DND-41 (cell line): ENCODE results near the gene PAK5.

Source experiments
- ATAC-seq: fragments of 200-7000 bp; cut with Tn5 transposase; 3 replicates; pipeline ENCODE4 v1.9.1; 2021; ENCODE audit warnings: low read depth; ENCODE audit not compliant: insufficient read depth
- DNase-seq: peaks from one replicate; pipeline ENCODE4 v3.0.0-alpha.2; 2020
- H2AFZ ChIP-seq: 2 replicates; pipeline ENCODE4 v1.6.0; 2012; ENCODE audit warnings: low read depth, low read length
- H3K27ac ChIP-seq: 2 replicates; pipeline ENCODE4 v1.5.1; 2012; ENCODE audit warnings: low read length, inconsistent platforms
- H3K27me3 ChIP-seq: fragments of 200-600 bp; sonication (generic); 2 replicates; pipeline ENCODE4 v1.6.0; 2012; ENCODE audit warnings: low read length, mild to moderate bottlenecking, inconsistent platforms; ENCODE audit not compliant: insufficient read depth, poor library complexity
- H3K36me3 ChIP-seq: 2 replicates; pipeline ENCODE4 v1.5.1; 2012; ENCODE audit warnings: low read length, inconsistent platforms; ENCODE audit not compliant: insufficient read depth
- H3K4me1 ChIP-seq: 2 replicates; pipeline ENCODE4 v1.5.1; 2012; ENCODE audit warnings: mild to moderate bottlenecking, low read length; ENCODE audit not compliant: insufficient read depth
- H3K4me2 ChIP-seq: 2 replicates; pipeline ENCODE4 v1.6.0; 2012; ENCODE audit warnings: mild to moderate bottlenecking, moderate library complexity, low read length, inconsistent platforms; ENCODE audit not compliant: insufficient read depth
- H3K4me3 ChIP-seq, 2 experiments: fragments of 200-600 bp in 1 of 2; shearing (Covaris generic) in 1 of 2; 2 replicates each; pipeline ENCODE4 v1.5.1; 2012 to 2016; ENCODE audit warnings: inconsistent platforms in 2 of 2, low read length in 2 of 2, mild to moderate bottlenecking in 2 of 2, low read depth in 1 of 2, moderate library complexity in 1 of 2
- H3K79me2 ChIP-seq: 2 replicates; pipeline ENCODE4 v1.6.0; 2012; ENCODE audit warnings: low read length, inconsistent platforms; ENCODE audit not compliant: insufficient read depth
- H3K9ac ChIP-seq: 2 replicates; pipeline ENCODE4 v1.6.0; 2012; ENCODE audit warnings: low read depth, mild to moderate bottlenecking, inconsistent platforms, low read length, moderate library complexity
- H3K9me3 ChIP-seq: 2 replicates; pipeline ENCODE4 v1.5.1; 2012; ENCODE audit warnings: low read length, moderate library complexity, mild to moderate bottlenecking, inconsistent platforms; ENCODE audit not compliant: insufficient read depth, severe bottlenecking
- H4K20me1 ChIP-seq: 2 replicates; pipeline ENCODE4 v1.6.0; 2012; ENCODE audit warnings: low read length; ENCODE audit not compliant: insufficient read depth
- CTCF ChIP-seq: IDR thresholded peaks from 2 replicates; pipeline ENCODE4 v1.5.1; 2012; ENCODE audit warnings: borderline replicate concordance, low read length, moderate library complexity, mild to moderate bottlenecking; ENCODE audit not compliant: poor library complexity, severe bottlenecking; ENCODE audit errors: extremely low read depth
- EZH2 ChIP-seq: IDR thresholded peaks from 3 replicates; pipeline ENCODE4 v1.6.1; 2012; ENCODE audit warnings: borderline replicate concordance, low read depth, mild to moderate bottlenecking, moderate library complexity, low read length, inconsistent platforms; ENCODE audit not compliant: severe bottlenecking

PAK5 gene

DNA sequence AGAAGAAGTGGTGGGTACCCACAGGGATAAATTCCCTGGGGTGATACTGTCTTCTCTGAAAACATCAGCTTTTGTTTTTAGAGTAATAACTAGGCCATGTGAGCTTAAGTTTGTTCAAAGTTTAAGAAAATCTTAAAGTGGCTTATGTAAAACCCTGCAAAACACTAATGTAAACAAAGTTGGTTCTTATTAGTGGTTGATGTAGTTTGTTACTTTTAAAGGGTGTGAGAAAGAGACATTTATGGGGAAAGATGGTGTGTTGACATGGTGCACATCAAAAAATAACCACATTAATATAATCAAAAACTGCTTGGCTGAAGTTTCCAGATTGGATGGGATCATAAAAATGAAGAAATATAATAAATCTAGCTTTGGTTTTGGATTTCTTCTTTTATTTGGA, 204.5 kb downstream of the PAK5 start:
- Histone ChIP-seq H4K20me1 (no peaks in the 10 kb centered on the region), H3K4me2 (no peak overlapping the region), H2AFZ (no peak overlapping the region), H3K27me3 (no peaks in the 10 kb centered on the region), H3K36me3 (no peaks in the 10 kb centered on the region), H3K9ac (no peak overlapping the region), H3K9me3 (no peaks in the 10 kb centered on the region), H3K4me3 (no peak overlapping the region), H3K4me1 (no peaks in the 10 kb centered on the region), H3K27ac (no peak overlapping the region), H3K79me2 (no peaks in the 10 kb centered on the region)
- no peak for ATAC-seq
- no peak for TF ChIP-seq EZH2
- no peak for TF ChIP-seq CTCF
- DNase-seq, result no peak

- TF ChIP-seq CTCF, result no peak
- no peak for TF ChIP-seq EZH2
- no peak overlapping the region for H3K4me2 ChIP-seq
- DNase-seq (no peak), ATAC-seq (no peak)
- H3K27me3 ChIP-seq, result no peaks in the 10 kb centered on the region
- no peak overlapping the region for H3K27ac ChIP-seq
- H3K4me1 ChIP-seq, result no peaks in the 10 kb centered on the region
- no peaks in the 10 kb centered on the region for H4K20me1 ChIP-seq
- no peak overlapping the region for H3K4me3 ChIP-seq
- H3K9ac ChIP-seq, result no peak overlapping the region
- no peaks in the 10 kb centered on the region for H3K36me3 ChIP-seq
- no peaks in the 10 kb centered on the region for H3K9me3 ChIP-seq
- no peaks in the 10 kb centered on the region for H3K79me2 ChIP-seq
- H2AFZ ChIP-seq, result no peak overlapping the region
Observed at GRCh38 chr20:9632991-9633390, 205.9 kb downstream of the PAK5 start.

- no peaks in the 10 kb centered on the region for H3K79me2 ChIP-seq
- H3K9me3 ChIP-seq, result no peaks in the 10 kb centered on the region
- DNase-seq (no peak), ATAC-seq (no peak)
- no peak overlapping the region for H3K4me2 ChIP-seq
- H3K9ac ChIP-seq, result no peak overlapping the region
- H3K27ac ChIP-seq, result no peak overlapping the region
- H3K4me1 ChIP-seq, result no peaks in the 10 kb centered on the region
- H2AFZ ChIP-seq, result no peak overlapping the region
- TF ChIP-seq EZH2 (no peak), CTCF (no peak)
- H3K36me3 ChIP-seq, result no peaks in the 10 kb centered on the region
- no peaks in the 10 kb centered on the region for H4K20me1 ChIP-seq
- no peak overlapping the region for H3K4me3 ChIP-seq
- H3K27me3 ChIP-seq, result no peaks in the 10 kb centered on the region
Observed at GRCh38 chr20:9632265-9632664, 206.6 kb downstream of the PAK5 start.

DNA sequence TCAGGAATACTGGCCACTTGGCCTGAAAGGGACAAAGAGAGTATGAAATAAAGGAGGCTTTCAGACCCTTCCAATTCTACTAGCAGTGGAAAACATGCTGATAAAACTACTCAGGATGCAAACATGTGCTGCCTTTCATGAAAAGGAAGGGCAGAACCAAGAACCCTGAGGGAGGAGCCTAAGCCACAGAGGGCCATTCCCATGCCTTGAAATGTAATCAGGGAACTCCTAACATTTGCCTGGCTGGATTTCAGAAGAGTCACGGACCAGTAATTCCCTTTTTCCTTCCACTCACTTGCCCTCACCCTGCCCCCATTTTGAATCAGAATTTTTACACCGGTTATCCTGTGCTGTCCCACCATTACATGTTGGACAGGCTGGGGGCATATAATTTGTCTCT, 208.3 kb downstream of the PAK5 start:
- Histone ChIP-seq H3K27me3 (no peaks in the 10 kb centered on the region), H3K4me2 (no peak overlapping the region), H3K4me1 (no peaks in the 10 kb centered on the region), H3K79me2 (no peaks in the 10 kb centered on the region), H3K9me3 (no peaks in the 10 kb centered on the region), H3K27ac (no peak overlapping the region), H4K20me1 (no peaks in the 10 kb centered on the region), H3K36me3 (no peaks in the 10 kb centered on the region), H3K9ac (no peak overlapping the region), H3K4me3 (no peak overlapping the region), H2AFZ (no peak overlapping the region)
- DNase-seq (no peak), ATAC-seq (no peak)
- TF ChIP-seq EZH2 (no peak), CTCF (no peak)
